Superior temporal gyrus (tissue), 1 donor: ENCODE results near the gene TMEM235.

Experiments
- DNase-seq: peaks from one replicate; pipeline ENCODE4 v3.0.0-alpha.2; 2016; ENCODE audit errors: extremely low spot score

TMEM235 gene

DNA sequence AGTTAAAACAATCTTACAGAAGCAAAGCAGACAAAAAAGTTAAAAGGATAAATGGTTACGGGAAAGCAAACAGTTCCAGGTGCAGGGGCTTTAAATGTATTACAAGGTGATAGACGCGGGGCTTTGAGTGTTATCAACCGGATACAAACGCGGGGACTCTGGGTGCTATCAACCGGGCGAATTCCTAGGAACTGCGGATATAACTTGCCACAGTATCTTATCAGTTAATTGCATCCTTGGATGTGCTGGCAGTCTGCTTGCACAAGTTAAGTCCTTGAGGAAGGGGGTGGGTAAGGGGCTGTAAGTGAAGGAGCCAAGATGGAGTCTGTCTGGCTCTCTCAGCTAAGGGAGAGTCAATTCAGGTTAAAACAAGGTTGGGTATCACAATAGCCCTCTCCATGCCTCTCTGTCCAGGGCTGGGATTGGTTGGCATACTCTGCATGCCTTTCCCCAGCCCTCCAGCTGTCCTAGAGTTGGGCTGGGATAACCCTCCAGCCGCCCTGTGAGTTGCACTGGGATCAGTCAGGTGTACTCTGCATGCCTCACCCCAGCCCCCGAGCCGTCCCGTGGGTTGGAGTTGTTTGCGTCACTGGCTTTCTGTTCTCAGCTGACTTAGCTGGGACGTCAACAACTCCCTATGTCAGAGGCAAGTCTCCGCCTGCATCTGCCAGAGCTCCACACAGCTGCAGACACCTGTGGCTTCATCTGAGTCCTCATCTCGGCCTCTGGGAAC, 40.9 kb downstream of the TMEM235 start:
- DNase-seq, result no peak

DNA sequence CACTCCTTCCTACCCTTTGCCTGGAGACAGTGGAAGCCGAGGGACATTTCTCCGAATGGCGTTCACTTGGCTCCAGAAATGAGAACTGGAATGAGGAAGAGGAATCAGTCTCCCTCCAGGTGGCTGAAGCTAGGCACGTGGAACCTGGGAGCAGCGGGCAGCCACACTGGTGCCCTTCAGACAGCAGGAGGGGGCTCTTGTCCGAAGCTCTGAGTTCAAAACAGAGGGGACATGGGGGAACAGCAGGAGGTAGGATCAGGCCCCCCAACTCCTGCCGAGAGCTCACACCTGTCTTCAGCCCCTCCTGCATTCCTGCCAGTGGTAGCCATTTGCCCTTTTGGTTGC, 41.5 kb downstream of the TMEM235 start:
- DNase-seq, result no peak

DNA sequence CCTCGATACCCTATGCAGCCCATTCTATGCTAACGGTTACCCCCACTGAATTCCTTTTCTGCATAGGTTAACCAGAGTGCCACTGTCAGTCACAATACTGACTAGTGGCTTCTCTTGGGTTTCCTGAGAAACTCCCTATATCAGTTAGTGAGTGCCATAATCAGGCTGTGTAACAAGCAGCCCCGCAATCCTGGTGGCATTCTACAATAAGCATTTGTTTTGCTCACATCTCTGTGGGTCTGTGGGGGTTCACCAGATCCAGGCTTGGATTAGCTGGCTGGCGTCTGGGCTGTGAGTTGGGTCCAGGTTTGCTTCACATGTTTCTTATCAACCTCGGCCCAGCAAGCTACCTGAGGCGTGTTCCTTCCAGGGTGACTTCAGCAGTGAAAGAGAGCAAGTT, 42.4 kb downstream of the TMEM235 start:
- DNase-seq, result no peak

DNA sequence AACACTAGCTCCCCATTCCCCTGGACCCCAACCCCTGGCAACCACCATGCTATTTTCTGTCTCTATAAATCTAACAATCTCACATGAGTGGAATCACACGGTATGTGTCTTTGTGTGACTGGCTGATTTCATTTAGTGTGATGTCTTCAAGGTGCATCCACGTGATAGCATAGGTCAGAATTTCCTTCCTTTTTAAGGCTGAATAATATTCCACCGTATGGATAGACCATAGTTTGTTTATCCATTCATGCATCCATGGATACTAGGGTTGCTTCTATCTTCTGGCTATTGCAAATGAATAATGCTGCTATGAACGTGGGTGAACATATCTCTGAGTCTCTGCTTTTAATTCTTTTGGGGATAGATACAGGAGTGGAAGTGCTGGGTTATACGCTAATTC, 43.9 kb downstream of the TMEM235 start:
- no peak for DNase-seq

DNA sequence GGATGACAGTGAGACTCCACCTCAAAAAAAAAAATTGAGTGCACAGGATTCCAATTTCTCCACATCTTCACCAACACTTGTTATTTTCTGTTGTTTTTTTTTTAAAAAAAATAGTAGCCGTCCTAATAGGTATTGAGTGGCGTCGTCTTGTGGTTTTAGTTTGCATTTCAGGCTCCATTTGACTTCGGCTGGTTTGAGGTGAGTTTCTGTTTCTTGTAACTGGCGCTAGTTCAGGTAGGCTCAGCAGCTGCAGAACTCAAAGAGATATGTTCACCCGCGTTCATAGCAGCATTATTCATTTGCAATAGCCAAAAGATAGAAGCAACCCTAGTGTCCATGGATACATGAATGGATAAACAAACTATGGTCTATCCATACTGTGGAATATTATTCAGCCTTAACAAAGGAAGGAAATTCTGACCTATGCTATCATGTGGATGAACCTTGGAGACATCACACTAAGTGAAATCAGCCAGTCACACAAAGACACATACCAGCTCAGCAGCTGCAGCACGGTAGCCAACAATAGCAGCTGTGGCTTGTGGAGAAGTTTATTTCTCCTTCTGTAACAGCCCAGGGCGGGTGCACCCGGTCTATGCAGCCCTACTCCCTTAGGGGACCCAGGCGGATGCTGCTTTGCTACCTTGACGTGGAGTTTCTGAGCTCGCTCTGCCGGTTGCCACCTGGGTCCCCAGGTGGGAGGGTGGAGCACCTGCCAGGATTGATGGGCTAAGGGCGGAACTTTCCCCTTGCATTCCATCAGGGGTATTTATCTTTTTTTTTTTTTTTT, 44.9 kb downstream of the TMEM235 start:
- no peak for DNase-seq

DNA sequence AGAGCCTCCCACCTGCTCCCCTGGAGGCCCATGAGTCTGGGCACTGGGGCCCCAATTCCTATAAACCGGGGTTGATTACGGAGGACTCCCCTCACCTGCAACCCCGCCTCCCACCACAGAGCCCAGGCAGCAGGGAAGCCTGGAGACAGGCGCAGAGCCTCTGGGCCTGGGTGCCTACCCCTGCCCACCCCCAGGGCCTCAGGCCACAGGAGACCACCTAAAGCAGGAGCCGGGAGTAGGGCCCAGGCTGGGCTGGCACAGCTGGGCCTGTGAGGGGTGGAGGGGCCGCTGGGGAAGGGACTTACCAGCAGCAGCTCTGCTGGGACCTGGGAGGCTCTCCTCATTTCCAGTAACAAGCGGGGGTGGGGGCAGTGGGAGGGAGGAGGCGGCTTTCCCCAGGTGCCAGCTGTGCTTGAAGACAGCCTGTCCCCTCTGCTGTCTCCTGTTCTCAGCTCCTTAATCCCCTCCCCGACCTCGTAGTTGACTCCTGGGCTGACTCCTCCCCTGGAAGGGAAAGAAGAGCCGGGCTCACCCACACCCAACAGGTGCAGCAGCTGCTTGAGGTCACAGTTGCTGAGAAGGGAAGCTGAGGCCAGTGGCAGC, 46.8 kb downstream of the TMEM235 start:
- no peak for DNase-seq

DNA sequence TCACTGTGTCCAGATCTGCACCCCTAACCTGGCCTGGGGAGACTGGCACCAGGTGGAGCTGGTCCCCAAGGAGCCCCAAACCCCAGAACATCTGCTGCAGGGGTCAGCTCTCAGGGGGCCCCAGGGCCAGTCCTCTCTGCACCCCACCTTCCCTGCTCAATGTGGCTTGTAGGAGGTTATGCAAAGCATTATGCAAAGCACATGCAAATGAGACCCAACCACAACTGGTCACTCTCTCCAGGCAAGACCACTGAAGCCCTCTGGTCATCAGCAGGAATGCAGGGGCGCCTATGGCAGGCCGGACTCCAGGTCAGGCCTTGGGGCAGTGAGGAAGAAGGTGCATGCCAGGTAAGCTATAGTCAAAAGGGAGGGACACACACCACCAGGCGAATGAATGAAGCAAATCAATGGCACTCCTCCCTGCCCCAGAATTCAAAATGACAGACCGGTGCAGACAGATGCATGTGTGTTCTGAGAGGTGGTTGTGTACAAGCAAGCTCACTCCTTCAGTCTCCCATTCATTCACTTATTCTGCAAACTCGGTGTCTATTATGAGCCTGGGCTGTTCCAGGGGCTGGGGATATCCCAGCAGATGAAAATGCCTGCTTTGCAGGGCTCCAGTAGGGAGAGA, 48.0 kb downstream of the TMEM235 start:
- no peak for DNase-seq

DNA sequence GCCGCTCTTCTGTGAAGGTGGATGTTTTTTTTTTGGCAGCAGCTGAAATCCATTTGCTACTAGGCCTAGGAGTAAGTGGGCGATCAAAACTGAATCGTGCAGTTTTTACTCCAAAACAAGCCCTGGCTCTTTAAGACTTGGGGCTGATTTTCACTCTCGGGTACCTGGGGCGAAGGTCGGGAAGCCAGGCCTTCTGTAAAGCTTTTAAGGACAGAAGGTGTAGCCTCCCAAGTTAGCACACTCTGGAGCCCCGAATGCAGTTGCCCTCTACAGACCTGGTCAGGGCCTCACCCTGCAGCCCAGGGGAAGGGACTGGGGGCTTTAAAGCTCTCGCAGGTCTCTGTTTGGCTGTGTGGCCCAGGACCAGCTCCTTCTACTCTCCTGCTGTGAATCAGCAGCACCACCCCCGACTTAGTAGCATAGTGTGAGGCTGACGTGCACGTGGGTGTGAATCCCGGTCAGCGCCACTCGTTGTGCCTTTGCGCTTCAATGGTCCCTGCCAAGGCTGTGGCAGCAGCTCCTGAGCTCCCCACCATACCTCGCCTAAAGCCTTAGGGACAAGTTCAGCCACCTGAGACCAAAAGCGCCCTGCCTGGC, 49.9 kb downstream of the TMEM235 start:
- DNase-seq, result peak; percentile 22

DNA sequence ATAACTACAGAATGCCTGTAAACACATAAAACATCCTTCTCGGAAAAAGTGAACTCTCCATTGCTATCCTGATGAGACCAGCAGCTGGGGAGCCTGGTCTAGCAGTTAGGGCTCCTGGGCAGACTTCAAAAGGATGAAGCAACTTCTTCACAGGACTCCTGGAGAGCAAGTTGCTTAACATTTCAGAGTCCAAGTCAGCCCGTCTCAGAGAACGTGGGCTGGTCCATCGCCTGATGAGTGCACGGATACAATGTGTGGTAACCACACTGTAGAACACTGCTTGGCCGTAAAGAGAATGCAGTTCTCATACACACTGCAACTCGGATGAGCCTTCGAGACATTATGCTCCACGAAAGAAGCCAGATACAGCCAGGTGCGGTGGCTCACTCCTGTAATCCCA, 52.7 kb downstream of the TMEM235 start:
- DNase-seq, result no peak

DNA sequence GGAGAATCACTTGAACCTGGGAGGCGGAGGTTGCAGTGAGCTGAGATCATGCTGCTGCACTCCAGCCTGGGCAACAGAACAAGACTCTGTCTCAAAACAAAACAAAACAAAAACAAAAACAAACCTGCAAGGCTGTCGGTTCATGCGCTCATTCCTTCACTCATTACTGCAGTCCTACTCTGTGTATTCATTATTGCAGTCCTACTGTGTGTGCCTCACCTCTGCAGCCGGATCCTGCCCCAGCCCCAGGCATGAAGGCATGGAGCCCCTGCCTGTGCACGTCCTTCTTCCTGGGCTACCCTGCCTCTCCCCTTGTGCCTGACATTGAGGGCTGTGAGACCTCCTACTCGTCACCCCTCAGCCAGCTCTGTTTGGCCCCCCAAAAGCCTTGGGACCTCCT, 57.6 kb downstream of the TMEM235 start:
- no peak for DNase-seq

DNA sequence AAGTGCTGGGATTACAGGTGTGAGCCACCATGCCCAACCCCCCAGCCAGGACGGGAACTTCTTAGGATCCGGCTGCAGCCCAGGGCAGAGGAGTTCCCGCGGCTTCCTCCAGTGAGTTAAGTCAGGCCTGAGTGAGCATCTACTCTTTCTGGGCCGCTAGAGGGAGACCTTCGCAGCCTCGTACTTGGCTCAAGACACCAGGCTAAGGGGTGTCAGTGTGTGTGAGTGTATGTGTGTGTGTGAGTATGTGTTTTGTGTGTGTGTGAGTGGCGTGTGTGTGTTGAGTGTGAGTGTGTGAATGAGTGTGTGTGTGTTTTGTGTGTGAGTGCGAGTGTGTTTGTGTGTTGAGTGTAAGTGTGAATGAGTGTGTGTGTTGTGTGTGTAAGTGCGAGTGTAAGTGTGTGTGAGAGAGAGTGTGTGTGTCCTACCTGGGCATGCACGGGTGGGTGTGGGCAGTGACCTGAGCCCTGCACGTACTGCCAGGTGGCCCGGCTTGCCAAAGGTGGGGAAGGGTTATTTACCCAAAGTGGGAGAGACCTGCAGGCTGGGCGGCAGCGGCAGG, 58.5 kb downstream of the TMEM235 start:
- peak; percentile 80 for DNase-seq
